Midbrain (tissue), 1 donor: ENCODE data around the gene PCNT.
"Not testable (repeated sequence)": the region's sequence is repeated elsewhere in the genome, so short reads cannot be mapped to it uniquely, and the experiment has no call there.

Experiments
- DNase-seq: peaks from one replicate; lab custom pipeline; 2025; lab: John Stamatoyannopoulos, UW

Gene PCNT

DNA sequence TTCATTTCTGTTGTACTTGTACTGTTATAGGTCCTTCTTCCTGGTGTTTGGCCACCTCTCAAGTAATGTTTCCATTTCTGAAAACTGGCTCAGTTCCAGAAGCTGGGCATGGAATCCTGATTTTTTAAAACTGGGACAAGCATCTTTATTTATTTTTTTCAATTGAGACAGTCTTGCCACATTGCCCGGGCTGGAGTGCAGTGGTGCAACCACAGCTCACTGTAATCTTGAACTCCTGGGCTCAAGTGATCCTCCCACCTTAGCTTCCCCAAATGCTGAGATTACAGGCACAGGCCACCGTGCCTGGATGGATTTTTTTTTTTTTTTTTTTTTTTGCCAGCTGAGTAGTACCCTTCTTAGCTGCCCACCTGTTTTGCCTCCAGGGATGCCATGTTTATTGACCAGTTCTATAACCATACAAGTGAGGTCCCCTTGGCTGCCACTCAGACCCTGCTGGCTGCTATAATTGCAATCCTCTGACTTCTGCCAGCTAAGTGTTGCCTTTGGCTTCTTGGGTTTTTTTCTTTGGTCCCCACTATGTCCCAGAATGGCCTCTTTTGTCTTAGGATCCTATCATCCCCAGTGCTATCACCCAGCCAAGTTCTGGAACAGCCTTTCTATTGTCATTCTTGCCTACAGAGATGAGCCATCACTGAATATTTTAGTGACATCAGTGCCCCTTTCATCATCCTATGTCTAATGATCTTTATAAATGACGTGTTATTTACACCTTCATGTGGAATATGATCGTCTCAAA lies 130.9 kb downstream of the PCNT start:
- peak; percentile 70 for DNase-seq

DNA sequence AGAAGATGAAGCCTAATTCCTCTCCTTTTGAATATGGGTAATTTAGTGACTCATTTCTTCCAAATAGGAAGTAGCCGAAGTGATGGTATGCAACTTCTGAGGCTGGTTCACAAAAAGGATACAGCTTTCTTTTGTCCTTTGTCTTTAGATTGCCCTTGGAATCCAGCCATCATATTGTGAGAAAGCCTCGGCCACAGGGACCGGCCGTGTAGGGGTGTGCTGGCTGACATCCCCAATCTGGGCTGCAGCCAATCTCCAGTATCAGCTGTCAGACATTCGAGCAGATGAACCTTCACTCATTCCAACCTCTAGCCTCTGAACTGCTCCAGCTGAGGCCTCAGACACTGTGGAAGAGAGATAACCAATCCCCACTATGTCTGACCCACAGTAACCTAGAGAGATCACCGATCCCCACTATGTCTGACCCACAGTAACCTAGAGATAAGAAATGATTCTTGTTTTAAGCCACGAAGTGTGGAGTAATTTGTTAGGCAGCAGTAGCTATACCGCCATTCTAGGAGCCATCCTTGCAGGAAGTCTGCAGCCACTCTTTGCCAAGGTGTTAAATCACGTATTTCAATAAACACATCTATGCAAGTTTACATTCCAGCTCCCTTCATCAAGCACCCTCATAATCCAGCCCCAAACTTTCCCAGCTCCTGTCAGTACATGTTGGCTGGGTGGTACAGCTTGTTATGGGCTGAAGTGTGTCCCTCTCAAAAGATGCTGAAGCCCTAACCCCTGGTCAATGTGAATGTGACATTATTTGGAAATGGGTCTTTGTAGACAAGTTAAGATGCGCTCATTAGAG lies 131.8 kb downstream of the PCNT start:
- peak; percentile 57 for DNase-seq

DNA sequence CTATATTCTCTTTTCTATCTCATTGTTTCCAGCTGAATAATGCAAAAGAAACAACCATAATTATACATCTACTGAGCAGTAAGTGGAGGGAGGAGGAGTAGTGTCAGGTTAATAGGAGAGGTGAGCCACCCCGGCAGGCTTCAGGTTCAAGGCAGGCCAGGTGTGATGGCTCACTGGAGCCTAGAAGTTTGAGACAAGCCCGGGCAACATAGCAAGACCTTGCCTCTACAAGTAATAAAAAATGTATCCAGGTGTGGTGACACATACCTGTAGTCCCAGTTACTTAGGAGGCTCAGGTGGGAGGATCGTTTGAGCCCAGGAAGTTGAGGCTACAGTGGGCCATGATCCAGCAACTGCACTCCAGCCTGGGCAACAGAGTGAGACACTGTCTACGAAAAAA lies 132.8 kb downstream of the PCNT start:
- no peak for DNase-seq

DNA sequence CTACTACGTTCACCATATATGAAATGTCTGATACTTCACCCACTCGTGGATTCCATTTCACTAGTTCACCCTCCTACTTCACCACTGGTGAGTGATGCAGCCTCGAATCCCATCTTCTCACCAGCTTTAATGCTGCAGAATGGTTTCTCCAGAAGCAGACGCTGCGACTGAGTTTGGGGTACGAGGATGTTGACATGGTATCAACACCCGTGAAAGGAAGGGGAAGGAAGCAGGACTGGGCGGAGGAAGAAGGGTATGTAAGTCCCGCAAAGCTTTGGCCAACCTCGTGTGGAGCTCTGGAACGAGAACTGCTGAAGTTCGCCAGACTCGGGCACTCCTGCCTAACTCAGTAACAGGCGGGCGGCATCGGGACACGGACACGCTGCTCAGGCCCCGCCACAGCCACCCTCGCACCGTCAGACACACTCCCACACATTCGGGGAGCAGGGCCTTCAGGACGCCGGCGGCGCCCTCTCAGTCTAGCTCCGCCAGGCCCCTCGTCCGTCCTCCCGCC lies 133.9 kb downstream of the PCNT start:
- peak; percentile 61 for DNase-seq

DNA sequence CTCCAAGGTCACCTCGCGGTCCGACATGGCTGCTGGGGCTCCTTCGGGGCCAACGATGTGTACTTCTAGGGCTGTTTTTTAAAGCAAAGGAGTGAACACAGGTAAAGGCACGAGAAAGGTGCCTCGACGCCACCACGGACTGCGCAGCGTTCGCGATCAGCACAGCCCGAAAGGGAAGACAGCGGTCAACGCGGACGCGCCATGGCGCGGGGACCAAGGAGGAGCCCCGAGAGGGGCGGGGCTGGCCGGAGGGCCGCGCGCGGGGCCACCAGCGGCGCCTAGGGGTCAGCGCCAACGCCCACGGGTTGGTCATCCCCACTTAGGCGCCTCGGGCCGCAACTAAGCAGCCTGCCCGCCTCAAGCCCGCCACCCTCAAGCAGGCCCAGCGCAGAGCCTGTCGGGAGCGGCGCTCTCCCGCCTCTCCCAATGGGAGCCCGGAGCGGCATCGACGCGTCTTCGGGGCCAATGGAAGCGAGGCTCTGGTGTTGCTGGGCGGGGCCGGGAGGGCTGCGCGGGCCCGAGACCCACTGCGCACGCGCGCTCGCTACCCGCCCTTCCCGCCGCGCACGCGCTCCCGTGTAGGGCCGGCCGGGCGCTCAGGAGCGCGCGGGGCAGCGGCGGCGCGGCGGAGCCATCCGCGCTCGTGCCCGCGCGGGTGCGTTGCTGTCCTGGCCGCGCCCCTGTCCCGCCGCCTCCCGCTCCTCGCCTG lies 134.5 kb downstream of the PCNT start, which contains the start of gene DIP2A:
Gene DIP2A, plus strand, starts transcription at position 577 of the 709 bp plus-strand sequence. CDS start 241 bp downstream, outside the sequence.
- DNase-seq, result peak; percentile 98

DNA sequence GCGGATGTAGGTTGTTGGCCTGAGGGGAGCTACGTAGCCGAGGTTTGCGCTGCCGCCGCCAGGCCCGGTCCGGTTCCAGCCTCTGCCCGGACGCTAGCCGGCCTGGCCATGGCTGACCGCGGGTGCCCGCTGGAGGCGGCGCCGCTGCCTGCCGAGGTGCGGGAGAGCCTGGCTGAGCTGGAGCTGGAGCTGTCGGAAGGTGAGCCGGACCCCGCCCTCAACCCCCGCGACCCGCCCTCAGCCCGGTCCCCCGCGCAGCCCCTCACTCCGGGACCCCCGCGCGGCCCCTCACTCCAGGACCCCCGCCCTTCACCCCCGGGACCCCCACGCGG lies 135.0 kb downstream of the PCNT start:
- no peak for DNase-seq

DNA sequence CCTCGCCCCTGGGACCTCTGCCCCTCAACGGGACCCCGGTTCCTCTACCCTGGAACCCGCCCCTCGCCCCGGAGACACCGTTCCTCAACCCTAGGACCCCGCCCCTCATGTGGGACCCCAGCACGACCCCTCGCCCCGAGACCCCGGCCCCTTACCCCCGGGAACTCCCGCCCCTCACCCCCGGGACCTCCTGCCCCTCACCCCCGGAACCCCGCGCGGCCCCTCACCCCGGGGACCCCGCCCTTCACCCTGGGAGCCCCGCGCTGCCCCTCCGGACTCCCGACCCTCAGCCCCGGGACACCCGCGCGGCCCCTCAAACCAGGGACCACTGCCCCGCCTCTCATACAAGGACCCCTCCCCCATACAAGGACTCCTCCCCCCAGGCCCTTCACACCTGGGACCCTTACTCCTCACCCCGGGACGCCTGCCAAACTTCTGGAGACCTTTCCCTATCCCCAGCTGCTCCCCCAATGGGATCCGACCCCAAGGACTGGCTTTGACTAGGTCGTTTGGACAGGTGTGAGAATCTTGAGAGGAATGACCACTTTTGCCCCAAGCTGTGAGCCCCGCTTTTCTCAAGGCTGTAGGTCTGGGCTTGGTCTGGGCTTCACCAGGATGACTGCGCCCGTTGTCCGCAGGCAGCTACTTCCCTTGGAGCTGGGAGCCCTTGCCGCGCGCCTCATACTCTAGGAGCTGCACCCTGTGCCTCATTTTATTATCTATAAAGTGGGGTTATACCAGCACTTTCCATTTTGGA lies 135.6 kb downstream of the PCNT start:
- peak; percentile 12 for DNase-seq

DNA sequence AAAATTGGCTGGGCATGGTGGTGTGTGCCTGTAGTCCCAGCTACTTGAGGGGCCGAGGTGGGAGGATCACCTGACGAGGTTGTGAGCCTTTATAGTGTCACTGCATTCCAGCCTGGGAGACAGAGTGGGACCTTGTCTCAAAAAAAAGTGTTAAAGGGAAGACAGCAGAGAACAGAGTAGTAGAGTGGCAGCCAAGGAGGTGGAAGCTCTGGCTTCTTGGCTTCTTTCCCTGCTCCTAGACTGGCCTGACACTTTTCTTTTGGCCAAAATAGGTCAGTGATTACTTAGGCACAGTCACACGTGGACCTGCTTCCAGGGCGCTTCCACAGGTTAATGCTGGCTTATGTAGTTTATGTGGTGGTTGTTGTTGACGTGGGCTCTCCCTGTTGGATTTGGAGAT lies 138.0 kb downstream of the PCNT start:
- no peak for DNase-seq

DNA sequence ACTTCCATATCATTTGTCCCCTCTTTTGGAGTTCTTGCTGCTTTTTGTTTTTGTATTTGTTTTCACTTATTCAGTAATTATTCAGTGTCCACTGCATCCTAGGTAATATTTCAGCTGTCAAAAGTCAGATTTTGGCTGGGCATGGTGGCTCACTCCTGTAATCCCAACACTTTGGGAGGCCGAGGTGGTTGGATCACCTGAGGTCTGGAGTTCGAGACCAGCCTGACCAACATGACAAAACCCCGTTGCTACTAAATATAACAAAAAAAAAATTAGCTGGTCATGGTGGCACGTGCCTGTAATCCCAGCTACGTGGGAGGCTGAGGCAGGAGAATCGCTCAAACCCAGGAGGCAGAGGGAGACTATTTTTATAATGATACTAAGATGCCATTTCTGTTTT lies 141.2 kb downstream of the PCNT start:
- DNase-seq, result not testable (repeated sequence)

DNA sequence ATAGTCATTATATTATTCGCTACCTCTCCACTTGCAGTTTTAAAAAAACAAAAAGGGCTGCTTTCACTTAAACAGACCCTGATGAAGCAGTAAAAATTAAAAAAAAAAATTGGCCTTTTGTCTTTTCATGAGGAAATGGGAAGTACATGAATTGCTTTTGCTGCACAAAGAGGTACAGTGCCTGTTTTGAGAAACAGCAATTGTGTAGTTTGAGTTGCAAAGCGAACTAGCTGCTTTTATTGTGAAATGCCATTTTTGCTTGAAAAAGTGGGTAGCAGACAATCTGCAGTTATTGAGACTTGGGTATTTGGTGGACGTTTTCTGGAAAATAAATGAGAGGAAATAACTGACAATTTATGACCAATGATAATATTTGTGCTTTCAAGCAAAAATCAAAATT lies 141.7 kb downstream of the PCNT start:
- no peak for DNase-seq

DNA sequence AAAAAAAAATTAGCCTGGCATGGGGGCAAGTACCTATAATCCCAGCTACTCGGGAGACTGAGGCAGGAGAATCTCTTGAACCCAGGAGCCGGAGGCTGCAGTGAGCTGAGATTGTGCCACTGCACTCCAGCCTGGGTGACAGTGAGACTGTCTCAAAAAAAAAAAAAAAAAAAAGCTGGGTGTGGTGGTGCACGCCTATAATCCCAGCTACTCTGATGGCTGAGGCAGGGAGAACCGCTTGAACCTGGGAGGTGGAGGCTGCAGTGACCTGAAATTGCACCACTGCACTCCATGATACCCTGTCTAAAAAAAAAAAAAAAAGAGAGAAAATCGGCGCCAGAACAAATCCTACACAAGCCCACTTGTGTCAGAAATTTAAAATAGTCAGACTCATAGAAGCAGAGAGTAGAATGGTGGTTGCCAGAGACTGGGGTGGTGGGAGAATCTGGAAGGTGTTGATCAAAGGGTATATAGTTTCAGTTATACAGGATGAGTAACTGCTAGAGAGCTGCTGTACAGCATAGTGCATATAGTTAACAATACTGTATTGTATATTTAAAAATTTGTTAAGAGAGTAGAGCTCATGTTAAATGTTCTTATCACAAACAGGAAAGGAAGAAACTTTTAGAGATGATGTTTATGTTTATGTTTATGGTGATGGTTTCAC lies 144.3 kb downstream of the PCNT start:
- no peak for DNase-seq

DNA sequence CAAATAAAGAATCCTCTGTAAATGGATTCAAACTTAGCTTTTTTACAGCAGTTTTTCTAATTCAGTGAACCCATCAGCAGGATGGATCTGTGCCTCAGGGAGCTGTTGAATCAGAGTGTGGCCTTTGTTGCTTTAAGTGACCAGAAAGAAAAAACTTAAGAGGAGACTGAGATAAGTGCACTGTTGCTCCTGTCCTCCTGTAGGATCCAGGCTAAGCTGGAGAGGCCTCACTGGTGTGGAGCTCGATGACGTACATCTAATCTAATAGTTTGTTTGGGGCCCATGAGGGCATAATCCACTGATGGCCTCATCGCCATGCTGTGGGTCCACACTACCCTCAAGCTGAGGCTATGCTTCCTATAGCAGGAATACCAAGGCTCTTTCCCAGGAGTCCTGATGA lies 145.3 kb downstream of the PCNT start:
- DNase-seq, result no peak

DNA sequence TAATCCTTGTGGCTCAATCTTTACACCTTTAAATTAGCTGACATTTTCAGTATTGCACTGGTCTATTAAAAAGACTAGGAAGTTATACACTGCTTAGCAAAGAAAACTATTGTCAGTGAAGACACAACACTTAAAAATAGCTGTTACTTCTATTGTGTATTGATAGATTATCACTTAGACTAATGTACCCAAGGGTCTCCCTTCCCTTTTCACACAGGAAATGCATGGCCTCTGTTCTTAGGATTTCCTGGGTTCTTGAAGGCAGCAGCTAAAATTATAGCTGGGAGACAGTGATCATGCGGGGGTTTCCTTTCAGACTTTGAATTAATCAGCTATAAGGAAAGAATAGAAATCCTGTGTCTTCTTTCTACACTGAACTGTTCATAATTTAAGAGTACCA lies 147.6 kb downstream of the PCNT start:
- no peak for DNase-seq

DNA sequence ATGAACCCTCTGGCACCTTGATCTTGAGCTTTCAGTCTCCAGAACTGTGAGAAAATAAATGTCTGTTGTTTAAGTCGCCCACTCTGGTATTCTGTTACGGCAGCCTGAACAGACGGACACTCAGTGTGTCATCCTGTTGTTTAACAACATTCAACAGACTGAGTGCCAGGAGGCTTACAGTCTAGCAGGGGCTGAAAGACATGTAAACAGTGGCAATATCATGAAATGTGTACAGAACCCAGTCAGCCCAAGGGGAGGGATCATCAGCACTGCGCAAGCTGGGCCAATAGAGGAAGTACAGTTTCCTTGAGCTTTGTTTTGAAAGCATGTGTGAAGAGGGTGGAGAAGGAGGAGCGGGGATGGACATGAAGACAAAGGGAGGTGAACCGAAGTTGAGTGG lies 148.3 kb downstream of the PCNT start:
- peak; percentile 15 for DNase-seq

DNA sequence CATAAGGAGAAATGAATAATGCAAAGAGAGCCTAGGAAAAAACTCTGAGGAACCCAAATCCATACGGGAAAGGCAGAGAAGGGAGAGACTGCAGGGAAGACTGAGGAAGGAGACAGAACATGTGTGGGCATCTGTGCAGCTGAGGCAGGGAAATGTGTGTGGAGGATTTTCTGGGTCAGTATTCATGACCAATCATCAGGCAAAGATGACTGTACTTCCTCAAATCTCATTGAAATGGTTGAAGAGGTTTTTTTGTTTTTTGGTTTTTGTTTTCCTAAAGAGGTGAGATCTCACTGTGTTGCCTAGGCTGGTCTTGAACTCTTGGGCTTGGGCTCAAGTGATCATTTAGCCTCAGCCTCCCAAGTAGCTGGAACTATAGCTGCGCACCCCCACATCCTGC lies 150.4 kb downstream of the PCNT start:
- DNase-seq, result no peak

DNA sequence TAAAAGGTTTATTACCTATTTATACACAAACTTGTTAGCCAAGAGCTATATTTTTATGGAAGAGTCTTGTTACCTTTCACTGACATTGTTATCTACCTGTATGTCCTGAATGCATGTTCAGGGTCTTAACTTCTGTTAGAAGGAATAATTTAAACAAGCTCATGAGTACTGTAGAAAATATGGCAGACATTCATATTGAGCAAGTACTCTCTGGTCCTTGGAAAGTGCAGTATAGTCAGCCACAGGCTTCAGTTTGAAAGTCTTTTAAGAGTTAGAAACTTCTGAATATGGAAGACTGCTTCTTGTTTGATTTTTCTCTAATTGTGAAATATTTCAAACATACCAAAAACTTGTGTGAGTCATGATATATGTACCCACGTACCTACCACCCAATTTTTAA lies 151.3 kb downstream of the PCNT start:
- DNase-seq, result no peak

DNA sequence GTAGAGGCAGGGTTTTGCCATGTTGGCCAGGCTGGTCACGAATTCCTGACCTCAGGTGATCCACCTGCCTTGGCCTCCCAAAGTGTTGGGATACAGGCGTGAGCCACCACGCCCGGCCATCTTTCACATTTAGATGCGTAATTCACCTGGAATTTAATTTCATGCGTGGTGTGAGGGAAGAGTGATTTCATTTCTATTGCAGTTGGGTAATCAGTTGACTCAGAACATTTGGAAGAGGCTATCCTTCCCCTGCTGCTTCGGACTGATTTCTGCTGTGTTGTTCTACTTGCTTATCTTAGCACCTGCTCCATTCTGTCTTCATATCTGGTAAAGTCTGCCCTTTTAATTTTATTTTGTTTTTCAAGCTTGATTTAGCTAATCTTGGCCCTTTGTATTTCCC lies 153.8 kb downstream of the PCNT start:
- no peak for DNase-seq

DNA sequence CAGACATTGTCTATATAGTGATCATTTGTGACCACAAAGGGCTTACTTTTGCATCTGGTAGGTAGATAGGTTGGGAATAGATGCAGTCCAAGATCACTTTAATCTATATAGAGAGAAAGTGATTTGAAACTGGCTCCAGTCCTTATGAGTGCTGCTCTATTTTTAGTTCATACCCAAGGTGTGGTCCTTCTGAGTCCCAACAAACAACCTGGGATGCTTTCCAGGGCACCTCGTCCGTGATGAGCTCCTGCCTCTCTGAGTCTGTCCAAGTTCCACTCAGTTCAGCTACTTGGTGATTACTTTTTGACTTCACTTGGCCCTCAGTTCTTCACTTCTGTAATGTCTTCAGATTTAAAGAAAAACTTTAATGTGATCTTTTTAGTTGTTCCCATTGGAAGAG lies 155.0 kb downstream of the PCNT start:
- DNase-seq, result no peak

DNA sequence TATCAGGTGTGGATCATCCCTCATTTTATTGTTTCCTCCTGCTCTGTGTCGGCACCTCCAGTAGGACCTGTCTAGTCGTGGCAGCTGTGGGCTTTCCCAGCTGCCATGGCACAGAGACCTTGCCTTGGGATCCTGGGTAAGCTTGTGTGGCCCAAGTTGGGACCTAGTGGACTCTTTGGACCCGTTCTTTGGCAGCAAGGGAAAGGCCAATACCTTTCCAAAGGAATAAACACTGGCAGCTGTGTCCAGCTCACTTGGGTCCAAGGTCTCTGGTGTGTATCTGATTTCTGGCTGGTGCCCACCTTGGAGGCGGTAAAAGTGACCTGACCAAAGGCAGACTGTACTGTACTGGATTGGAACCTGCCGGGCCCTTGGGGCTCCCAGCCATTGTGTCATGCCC lies 156.5 kb downstream of the PCNT start:
- no peak for DNase-seq

DNA sequence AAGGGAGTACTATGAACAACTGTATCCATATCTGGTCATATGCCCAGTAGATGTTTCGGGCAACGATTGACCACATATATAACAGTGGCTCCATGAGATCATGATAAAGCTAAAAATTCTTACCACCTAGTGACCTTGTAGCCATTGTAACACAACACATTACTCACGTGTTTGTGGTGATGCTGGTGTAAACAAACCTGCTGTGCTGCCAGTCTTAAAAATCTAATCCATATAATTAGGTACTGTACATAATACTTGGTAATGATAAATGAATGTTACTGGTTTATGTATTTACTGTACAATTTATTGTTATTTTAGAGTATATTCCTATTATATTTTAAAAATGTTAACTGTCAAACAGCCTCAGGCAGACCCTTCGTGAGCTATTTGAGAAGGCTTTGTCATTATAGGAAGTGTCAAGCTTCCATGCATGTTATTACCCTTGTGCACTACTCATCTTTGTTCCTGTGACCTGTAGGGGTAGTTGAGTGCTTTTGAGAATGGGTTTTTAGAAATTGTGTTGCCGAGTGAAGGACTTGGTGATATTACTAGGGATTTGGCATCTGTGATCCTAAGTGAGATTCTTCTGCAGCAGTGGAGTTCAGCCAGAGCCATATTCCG lies 158.4 kb downstream of the PCNT start:
- no peak for DNase-seq

DNA sequence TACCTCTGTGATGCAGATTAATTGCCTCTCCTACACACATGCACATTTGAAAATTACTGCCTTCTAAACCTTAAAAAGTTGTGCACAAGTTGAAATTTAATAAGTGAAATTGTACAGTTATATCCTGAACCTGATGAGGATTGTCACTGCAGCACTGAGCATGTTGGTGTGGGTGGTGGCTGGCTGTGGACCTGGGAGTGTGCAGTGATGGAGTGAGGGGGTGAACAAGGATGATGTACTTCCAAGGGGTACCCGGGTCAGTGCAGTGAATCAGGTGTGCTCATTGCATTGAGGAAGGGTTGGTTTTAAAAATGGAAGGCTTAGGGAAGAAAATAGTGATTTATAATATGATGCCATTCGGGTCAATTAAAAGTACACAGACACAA lies 158.9 kb downstream of the PCNT start:
- DNase-seq, result no peak
